HG03025 (cell line): ENCODE data around the gene ZNF839.

Source experiments
- ATAC-seq: cut with Tn5 transposase; IDR thresholded peaks from one replicate; pipeline ENCODE4 v1.9.1; 2021; ENCODE audit warnings: mild to moderate bottlenecking, moderate library complexity; ENCODE audit not compliant: unreplicated experiment, low FRiP score

ZNF839 gene

GRCh38 chr14:102370305-102370809, 50.8 kb downstream of the ZNF839 start:
- no peak for ATAC-seq

GRCh38 chr14:102371361-102371760, 51.8 kb downstream of the ZNF839 start:
- ATAC-seq = no peak

GRCh38 chr14:102373110-102373509, 53.6 kb downstream of the ZNF839 start:
- ATAC-seq = no peak

- no peak for ATAC-seq
Observed at GRCh38 chr14:102374264-102374663, 54.7 kb downstream of the ZNF839 start.

GRCh38 chr14:102375119-102375518, 55.6 kb downstream of the ZNF839 start:
- ATAC-seq = no peak

GRCh38 chr14:102377696-102378095, 58.1 kb downstream of the ZNF839 start:
- no peak for ATAC-seq

- no peak for ATAC-seq
Observed at GRCh38 chr14:102378830-102379229, 59.3 kb downstream of the ZNF839 start.

- ATAC-seq = no peak
Observed at GRCh38 chr14:102387086-102387485, 67.5 kb downstream of the ZNF839 start.

GRCh38 chr14:102389246-102389645, 69.7 kb downstream of the ZNF839 start:
- ATAC-seq = no peak

- no peak for ATAC-seq
Observed at GRCh38 chr14:102390064-102390855, 70.7 kb downstream of the ZNF839 start.
